IPS-20b (cell line): ENCODE measurements around the gene RAD51B.

Source experiments
- H3K27ac ChIP-seq: one replicate; pipeline ENCODE4 v1.5.1; 2013; ENCODE audit warnings: low read length
- H3K27me3 ChIP-seq: 2 replicates; pipeline ENCODE4 v1.6.1; 2013; ENCODE audit warnings: mild to moderate bottlenecking, low read length, inconsistent platforms; ENCODE audit not compliant: insufficient read depth
- H3K36me3 ChIP-seq: 2 replicates; pipeline ENCODE4 v1.6.1; 2013; ENCODE audit warnings: low read depth, mild to moderate bottlenecking, inconsistent platforms, low read length, moderate library complexity; ENCODE audit not compliant: insufficient read depth
- H3K4me1 ChIP-seq: 2 replicates; pipeline ENCODE4 v1.6.1; 2013; ENCODE audit warnings: mild to moderate bottlenecking, control low read depth, inconsistent platforms, low read length, moderate library complexity; ENCODE audit not compliant: insufficient read depth
- H3K4me3 ChIP-seq: 2 replicates; pipeline ENCODE4 v1.5.1; 2013; ENCODE audit warnings: mild to moderate bottlenecking, low read length, inconsistent platforms
- H3K9ac ChIP-seq: 2 replicates; pipeline ENCODE4 v1.6.1; 2013; ENCODE audit warnings: low read depth, mild to moderate bottlenecking, inconsistent platforms, low read length, moderate library complexity
- H3K9me3 ChIP-seq: 2 replicates; pipeline ENCODE4 v1.6.1; 2013; ENCODE audit warnings: mild to moderate bottlenecking, low read depth, low read length, inconsistent platforms; ENCODE audit not compliant: insufficient read depth

RAD51B gene

DNA sequence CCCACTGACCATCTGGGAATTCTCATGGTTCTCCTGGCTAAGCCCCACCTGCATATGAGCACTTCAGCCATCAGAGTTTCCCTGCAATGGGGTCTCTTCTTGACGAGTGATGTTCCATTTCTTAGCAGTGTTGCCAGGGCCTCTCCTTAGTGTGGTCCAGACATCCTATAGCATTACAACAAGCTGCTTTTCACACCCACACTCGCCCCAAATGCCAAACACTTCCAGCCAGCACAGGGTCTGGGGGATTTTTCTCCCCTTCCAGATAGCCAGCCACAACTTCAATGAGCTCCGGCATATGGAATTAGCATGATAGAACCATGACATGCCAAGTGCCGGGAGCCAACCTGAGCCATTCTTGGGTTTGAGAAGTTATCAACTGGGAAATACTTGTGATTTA lies 705.9 kb downstream of the RAD51B start:
- no peak overlapping the region for H3K27ac ChIP-seq
- peaks cover 16% of the 10 kb centered on the region for H3K9me3 ChIP-seq
- H3K4me1 ChIP-seq: peaks cover 24% of the 10 kb centered on the region
- H3K36me3 ChIP-seq: no peaks in the 10 kb centered on the region
- no peaks in the 10 kb centered on the region for H3K27me3 ChIP-seq
- H3K4me3 ChIP-seq: no peak overlapping the region
- H3K9ac ChIP-seq: no peak overlapping the region

DNA sequence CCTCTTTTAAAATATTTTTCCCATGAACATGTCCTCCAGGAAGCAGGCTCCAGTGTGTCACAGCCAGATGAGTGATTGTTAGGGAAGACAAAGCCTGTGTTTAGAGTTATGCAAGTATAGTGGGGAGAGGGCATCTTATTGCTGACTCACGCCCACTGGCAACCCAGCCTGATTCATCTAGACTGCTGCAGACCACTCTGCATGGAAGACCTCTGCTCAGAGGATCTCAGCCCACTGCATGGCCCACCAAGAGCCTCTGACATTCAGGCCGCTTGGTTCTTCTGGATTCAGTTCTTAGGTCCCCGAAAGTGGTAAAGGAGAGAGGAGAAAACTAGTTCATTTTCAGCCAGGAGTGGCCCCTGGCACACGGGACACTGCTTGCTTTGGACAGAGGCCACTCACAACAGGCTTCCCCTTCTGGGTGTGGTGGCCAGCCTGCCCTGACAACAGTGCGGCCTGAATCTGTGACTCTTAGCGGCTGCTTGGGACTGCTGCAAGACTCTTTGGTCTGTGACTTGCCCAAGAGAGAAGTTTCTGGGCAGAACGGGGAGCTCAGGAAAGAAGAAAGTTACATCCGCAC lies 707.0 kb downstream of the RAD51B start:
- Histone ChIP-seq H3K36me3 (no peaks in the 10 kb centered on the region), H3K9ac (no peak overlapping the region), H3K4me3 (no peak overlapping the region), H3K9me3 (peaks cover 25% of the 10 kb centered on the region), H3K27me3 (no peaks in the 10 kb centered on the region), H3K27ac (no peak overlapping the region), H3K4me1 (peaks cover 16% of the 10 kb centered on the region)

DNA sequence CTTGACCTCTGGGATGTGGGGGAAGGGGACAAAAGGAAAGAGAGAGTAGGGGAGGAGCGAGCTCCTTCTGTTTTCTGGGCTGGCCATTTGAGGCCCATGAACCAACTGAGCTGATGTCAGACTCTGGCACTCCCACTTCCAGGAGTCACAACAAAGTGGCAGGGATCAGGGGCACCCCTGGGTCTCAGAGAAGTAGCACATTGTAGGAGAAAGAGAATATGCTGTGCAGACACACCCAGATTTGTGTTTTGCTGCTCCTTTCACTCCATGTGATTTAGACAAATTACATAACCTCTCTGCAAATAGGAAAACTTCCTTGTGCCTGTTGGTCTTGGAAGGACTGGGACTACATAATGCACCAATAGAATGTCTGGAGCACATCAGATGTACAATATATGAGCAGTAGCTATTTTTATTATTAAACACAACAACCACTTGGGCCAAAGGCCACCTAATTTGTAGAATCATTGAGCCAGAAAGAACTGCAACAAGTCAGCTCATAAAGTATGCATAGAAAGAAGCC lies 707.8 kb downstream of the RAD51B start:
- peaks cover 9% of the 10 kb centered on the region; the same call in 1 of the 2 replicates for H3K4me1 ChIP-seq
- no peak overlapping the region for H3K4me3 ChIP-seq
- no peak overlapping the region for H3K9ac ChIP-seq
- H3K27ac ChIP-seq: no peak overlapping the region
- H3K9me3 ChIP-seq: peaks cover 29% of the 10 kb centered on the region
- no peaks in the 10 kb centered on the region for H3K27me3 ChIP-seq
- H3K36me3 ChIP-seq: no peaks in the 10 kb centered on the region

DNA sequence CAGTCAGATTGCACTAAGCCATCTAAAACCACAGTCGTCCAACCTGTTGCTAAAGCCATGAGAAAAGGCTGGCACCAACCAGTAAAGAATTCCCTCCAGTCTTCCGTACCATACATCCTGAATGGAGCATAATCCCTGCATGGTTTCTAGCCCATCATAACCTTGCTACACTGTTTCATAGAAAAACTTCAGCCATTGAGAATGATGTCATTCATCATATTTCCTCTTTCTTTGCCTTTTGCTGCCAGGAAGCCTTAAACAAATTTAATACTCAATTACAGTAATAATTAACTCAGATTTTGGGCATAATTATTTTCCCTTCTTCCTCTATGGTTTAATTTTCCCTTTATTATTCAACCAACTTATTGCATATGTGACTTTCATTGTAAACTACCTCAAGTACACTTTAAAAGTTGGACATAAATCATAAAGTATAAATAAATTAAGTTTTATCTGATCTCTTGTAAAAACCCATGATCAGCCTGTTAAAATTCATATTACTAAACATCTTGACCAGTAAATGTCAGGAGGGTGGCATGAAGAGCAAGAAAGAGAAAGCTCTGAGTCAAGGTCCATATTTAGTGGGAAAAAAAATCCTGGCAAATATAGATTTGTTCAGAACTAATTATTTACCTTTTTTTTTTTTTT lies 708.6 kb downstream of the RAD51B start:
- no peaks in the 10 kb centered on the region for H3K27me3 ChIP-seq
- H3K9ac ChIP-seq: no peak overlapping the region
- H3K36me3 ChIP-seq: no peaks in the 10 kb centered on the region
- H3K4me3 ChIP-seq: no peak overlapping the region
- no peak overlapping the region for H3K27ac ChIP-seq
- 0 out of 2 replicates have a peak, but pooled peaks cover 6% of the 10 kb centered on the region for H3K4me1 ChIP-seq
- peaks cover 29% of the 10 kb centered on the region for H3K9me3 ChIP-seq

DNA sequence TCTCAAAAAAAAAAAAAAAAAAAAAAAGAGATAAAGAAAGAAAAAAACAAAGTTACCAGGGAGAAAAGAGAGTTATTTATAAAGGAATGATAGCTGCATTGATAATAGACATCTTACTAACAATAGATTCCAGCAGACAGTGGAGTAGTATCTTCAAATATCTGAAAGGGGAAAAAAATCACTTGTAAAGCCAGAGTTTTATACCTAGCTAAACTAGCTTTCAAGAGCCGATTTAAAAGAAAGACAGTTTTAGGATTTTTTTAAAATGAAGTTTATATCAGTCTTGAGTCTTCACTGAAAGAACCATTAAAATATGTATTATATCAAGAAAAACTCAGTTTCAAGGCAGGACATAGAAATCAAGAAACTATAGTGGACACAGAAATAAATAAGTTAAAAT lies 710.9 kb downstream of the RAD51B start:
- Histone ChIP-seq H3K9me3 (peaks cover 29% of the 10 kb centered on the region), H3K4me3 (no peak overlapping the region; the same call in 1 of the 2 replicates), H3K4me1 (0 out of 2 replicates have a peak, but pooled peaks cover 6% of the 10 kb centered on the region), H3K36me3 (no peaks in the 10 kb centered on the region), H3K27ac (no peak overlapping the region), H3K27me3 (no peaks in the 10 kb centered on the region), H3K9ac (no peak overlapping the region)

DNA sequence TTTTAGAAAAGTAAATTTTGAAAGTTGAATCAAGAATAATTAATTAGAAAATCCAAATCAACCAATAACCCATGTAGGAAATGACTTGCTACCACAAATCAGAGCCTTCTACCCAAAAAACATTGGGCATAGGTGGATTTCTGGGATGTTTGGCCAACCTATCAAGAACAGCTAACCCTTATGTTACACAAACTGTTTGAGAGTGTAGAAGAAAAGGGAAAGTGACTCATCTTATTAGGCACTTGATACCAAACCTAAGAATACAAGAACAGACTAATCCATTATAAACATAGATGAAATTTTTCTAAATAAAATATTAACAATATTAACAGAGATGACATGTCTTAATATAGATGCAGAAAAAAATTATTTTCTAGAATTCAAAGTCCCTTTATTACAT lies 712.9 kb downstream of the RAD51B start:
- Histone ChIP-seq H3K9ac (no peak overlapping the region), H3K36me3 (no peaks in the 10 kb centered on the region), H3K4me1 (no peaks in the 10 kb centered on the region), H3K27me3 (no peaks in the 10 kb centered on the region), H3K9me3 (peaks cover 29% of the 10 kb centered on the region), H3K27ac (no peak overlapping the region), H3K4me3 (no peak overlapping the region)

DNA sequence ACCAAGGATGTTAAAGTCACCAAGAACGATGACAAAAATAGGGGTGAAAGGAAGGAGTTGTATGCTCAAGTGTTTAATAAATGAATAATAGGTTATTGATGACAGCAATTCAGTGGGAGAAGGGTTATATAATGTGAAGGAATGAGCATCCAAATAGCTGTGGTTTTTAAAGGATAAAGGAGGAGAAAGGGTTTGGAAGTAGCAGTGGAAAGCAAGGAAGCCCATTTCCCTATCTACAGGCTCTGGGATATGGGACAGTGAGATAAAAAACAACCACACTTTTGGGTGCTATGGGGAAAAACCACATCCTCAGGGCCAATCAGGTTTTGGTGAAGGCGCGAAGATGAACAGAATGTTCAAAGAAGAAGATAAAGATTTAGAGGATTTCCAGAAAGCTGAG lies 714.7 kb downstream of the RAD51B start:
- Histone ChIP-seq H3K9ac (no peak overlapping the region), H3K4me3 (no peak overlapping the region), H3K27me3 (no peaks in the 10 kb centered on the region), H3K9me3 (peaks cover 24% of the 10 kb centered on the region), H3K4me1 (no peaks in the 10 kb centered on the region; the same call in 1 of the 2 replicates), H3K36me3 (no peaks in the 10 kb centered on the region), H3K27ac (no peak overlapping the region)

DNA sequence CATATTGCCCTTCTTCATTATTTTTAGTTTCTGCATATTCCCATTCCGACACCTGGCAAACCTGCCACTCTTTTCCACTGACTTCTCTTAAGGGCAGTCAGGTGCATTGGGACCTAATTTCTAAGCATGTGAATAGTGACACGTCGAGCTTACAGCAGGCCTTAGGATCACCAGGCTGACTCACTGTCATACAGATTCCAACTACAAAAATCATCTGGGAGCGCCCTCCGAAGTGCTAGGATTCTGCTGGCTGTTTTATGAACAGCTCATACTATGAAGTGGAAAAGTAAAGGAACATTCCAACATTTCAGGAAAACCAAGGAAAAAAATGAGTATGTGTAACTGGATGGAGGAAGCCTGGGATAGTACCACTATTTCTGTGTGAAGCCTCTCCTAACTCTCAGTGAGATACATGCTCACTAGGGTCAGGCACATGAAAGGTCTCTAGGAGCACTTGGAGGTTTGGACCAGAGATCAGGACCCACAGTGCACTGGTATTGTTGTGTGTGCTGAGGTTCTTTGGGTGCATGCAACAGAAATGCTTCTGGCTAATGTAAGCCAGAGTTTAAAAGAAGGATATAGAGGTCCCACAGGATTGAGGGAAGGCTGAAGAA lies 715.9 kb downstream of the RAD51B start:
- no peak overlapping the region for H3K27ac ChIP-seq
- H3K4me1 ChIP-seq: no peaks in the 10 kb centered on the region; the same call in 1 of the 2 replicates

DNA sequence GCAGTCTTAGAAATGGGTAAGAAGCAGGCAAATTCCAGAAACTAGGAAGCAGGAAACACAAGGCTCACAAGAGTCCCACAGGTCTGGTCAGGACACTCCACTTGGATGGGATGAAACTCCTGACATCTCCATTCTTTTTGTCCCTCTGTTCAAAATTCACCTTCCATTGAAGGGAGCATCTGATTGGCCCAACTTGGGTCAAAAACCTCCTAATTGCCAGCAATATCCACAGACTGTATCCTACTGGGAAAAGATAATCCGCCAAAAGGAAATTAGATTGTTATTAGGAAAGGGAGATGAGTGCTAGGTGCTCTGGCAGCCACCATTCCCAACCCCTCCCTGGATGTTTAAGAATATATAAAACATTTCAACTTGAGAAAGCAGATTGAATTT lies 716.4 kb downstream of the RAD51B start:
- H3K4me3 ChIP-seq: no peak overlapping the region
- H3K9ac ChIP-seq: no peak overlapping the region
- no peaks in the 10 kb centered on the region for H3K27me3 ChIP-seq
- no peaks in the 10 kb centered on the region for H3K36me3 ChIP-seq
- no peaks in the 10 kb centered on the region; the same call in 1 of the 2 replicates for H3K4me1 ChIP-seq
- H3K9me3 ChIP-seq: peaks cover 7% of the 10 kb centered on the region; the same call in 1 of the 2 replicates
- H3K27ac ChIP-seq: no peak overlapping the region

More for the DNA sequence above, 715.9 kb downstream of the RAD51B start:
- H3K36me3 ChIP-seq: no peaks in the 10 kb centered on the region
- H3K27me3 ChIP-seq: no peaks in the 10 kb centered on the region
- peaks cover 12% of the 10 kb centered on the region; the same call in 1 of the 2 replicates for H3K9me3 ChIP-seq
- no peak overlapping the region for H3K9ac ChIP-seq
- H3K4me3 ChIP-seq: no peak overlapping the region

DNA sequence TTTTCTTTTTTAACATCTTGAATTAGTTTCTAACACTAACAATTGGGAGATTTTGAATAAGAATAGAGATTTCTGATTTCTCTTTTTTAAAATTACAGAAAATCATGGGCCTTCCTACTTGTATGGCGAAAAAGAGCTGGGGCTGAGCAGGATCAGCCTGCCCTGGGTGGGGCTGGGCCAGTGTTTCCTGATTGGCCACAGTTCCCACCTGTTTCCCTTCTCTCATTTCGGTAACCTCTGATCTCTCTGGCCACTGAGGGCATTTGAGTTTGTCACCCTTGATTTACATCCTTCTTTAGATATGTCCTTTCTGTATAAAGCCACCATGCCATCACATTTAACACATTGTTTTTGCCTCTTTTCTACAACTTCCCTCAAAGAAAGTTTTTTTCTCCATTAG lies 719.1 kb downstream of the RAD51B start:
- Histone ChIP-seq H3K27me3 (no peaks in the 10 kb centered on the region), H3K4me3 (no peak overlapping the region), H3K4me1 (no peaks in the 10 kb centered on the region; the same call in 1 of the 2 replicates), H3K27ac (no peak overlapping the region), H3K9me3 (no peaks in the 10 kb centered on the region), H3K9ac (no peak overlapping the region), H3K36me3 (no peaks in the 10 kb centered on the region)

DNA sequence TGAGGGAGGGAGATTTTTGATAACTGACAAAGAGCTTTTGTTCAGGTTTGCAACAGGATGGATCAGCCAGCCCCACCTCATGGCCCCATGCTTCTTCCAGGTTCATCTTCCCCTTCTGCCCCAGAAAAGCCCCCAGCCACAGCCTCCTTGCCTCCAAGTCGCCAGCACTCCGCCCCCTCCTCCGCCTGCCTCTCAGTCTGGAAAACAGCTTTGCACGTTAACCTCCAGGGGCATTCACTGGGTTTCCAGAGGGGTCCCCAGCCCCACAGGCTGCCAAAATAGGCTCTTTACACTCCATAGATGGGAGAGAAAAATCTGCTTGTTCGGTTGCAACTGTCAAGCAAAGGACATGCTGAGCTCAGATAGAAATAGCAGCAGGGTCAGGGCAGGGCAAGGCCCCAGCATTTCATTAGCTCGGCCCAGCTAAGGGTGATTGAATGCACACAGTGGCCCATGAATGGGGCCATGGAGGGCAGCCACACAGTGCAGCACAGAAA lies 719.7 kb downstream of the RAD51B start:
- Histone ChIP-seq H3K27ac (no peak overlapping the region), H3K9me3 (no peaks in the 10 kb centered on the region), H3K4me3 (no peak overlapping the region), H3K36me3 (no peaks in the 10 kb centered on the region), H3K4me1 (no peaks in the 10 kb centered on the region; the same call in 1 of the 2 replicates), H3K27me3 (no peaks in the 10 kb centered on the region), H3K9ac (no peak overlapping the region)
